ENCODE results near the gene ACIN1.

DNA sequence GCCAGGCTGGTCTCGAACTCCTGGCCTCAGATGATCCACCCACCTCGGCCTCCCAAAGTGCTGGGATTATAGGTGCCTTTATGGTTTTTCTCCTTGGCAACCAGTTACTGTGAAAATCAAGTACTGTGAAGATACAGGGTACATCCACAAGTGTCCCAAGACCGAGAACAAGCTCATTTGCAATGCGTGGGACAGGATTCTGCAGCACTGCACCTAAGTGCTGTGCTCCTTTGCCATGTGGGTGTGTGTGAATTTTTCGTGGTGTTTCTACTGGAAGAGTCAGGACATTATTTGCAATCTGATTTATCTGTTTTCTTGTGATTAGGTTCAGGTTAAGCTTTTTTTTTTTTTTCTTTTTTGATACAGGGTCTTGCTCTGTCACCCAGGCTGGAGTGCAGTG is 77.8 kb downstream of the ACIN1 start:
- TF ChIP-seq GABPB1 (CRISPR knock-in tag; IDR thresholded peaks at IDR 0.05) (no peak), RAD21 (CRISPR knock-in tag; conservative IDR thresholded peaks at IDR 0.05 in 1 of 2, IDR thresholded peaks at IDR 0.05 in 1 of 2) (no peak)

Data from K562 (cell line).